Astrocyte (in vitro differentiated cells and primary cell): ENCODE measurements around the gene LRCOL1. TPM values are rescaled to one million over a fixed set of nuclear protein-coding genes. Genes with fewer than 3 reads are reported as not detected.

Experiments
- DNase-seq: peaks from one replicate; pipeline ENCODE4 v3.0.0-alpha.2; 2010; ENCODE audit warnings: low read depth
- FAIRE-seq: peaks from 2 replicates; lab custom pipeline; 2011; peaks lifted over from hg19 to GRCh38; lab: Jason Lieb, UNC
- H2AFZ ChIP-seq: 2 replicates; pipeline ENCODE4 v1.6.0; 2012; ENCODE audit warnings: low read depth, low read length, inconsistent platforms
- H3K27ac ChIP-seq: 2 replicates; pipeline ENCODE4 v1.5.1; 2011; ENCODE audit warnings: low read depth, low read length, inconsistent platforms
- H3K27me3 ChIP-seq: 2 replicates; pipeline ENCODE4 v1.6.0; 2011; ENCODE audit warnings: low read length, inconsistent platforms; ENCODE audit not compliant: insufficient read depth
- H3K36me3 ChIP-seq: 2 replicates; pipeline ENCODE4 v1.5.1; 2011; ENCODE audit warnings: low read length, inconsistent platforms; ENCODE audit not compliant: insufficient read depth
- H3K4me1 ChIP-seq: 2 replicates; pipeline ENCODE4 v1.5.1; 2011; ENCODE audit warnings: low read length, inconsistent platforms; ENCODE audit not compliant: insufficient read depth
- H3K4me2 ChIP-seq: 2 replicates; pipeline ENCODE4 v1.6.0; 2012; ENCODE audit warnings: low read length, inconsistent platforms
- H3K4me3 ChIP-seq: 2 replicates; pipeline ENCODE4 v1.5.1; 2011; ENCODE audit warnings: low read depth, mild to moderate bottlenecking, low read length, inconsistent platforms; ENCODE audit not compliant: insufficient read depth
- H3K79me2 ChIP-seq: 2 replicates; pipeline ENCODE4 v1.6.0; 2012; ENCODE audit warnings: mild to moderate bottlenecking, low read length, inconsistent platforms; ENCODE audit not compliant: insufficient read depth
- H3K9ac ChIP-seq: 2 replicates; pipeline ENCODE4 v1.6.0; 2012; ENCODE audit warnings: mild to moderate bottlenecking, low read length, inconsistent platforms
- H3K9me3 ChIP-seq: 2 replicates; pipeline ENCODE4 v1.5.1; 2012; ENCODE audit warnings: low read depth, mild to moderate bottlenecking, low read length, inconsistent platforms; ENCODE audit not compliant: insufficient read depth
- H4K20me1 ChIP-seq: 2 replicates; pipeline ENCODE4 v1.6.0; 2012; ENCODE audit warnings: low read length, inconsistent platforms; ENCODE audit not compliant: insufficient read depth
- H3K27ac Mint-ChIP-seq: one replicate; pipeline ENCODE4 v1.8.0; 2021; ENCODE audit warnings: mild to moderate bottlenecking, mixed read lengths; ENCODE audit not compliant: unreplicated experiment
- H3K27me3 Mint-ChIP-seq: one replicate; pipeline ENCODE4 v1.8.0; 2021; ENCODE audit warnings: low read depth, mixed read lengths; ENCODE audit not compliant: unreplicated experiment
- H3K36me3 Mint-ChIP-seq: one replicate; pipeline ENCODE4 v1.8.0; 2021; ENCODE audit warnings: low read depth, mixed read lengths; ENCODE audit not compliant: unreplicated experiment
- H3K4me1 Mint-ChIP-seq: one replicate; pipeline ENCODE4 v1.8.0; 2021; ENCODE audit warnings: low read depth, mixed read lengths; ENCODE audit not compliant: unreplicated experiment
- H3K4me3 Mint-ChIP-seq: one replicate; pipeline ENCODE4 v1.8.0; 2021; ENCODE audit warnings: mild to moderate bottlenecking, moderate library complexity, mixed read lengths; ENCODE audit not compliant: unreplicated experiment
- H3K9me3 Mint-ChIP-seq: one replicate; pipeline ENCODE4 v1.8.0; 2021; ENCODE audit warnings: mild to moderate bottlenecking, mixed read lengths; ENCODE audit not compliant: unreplicated experiment
- CTCF ChIP-seq: IDR thresholded peaks from 2 replicates; pipeline ENCODE4 v1.5.1; 2011; ENCODE audit warnings: low read depth, mild to moderate bottlenecking, inconsistent platforms, low read length, moderate library complexity; ENCODE audit not compliant: insufficient read depth
- EZH2 ChIP-seq: IDR thresholded peaks from 2 replicates; pipeline ENCODE4 v1.6.1; 2012; ENCODE audit warnings: mild to moderate bottlenecking, low read length, inconsistent platforms; ENCODE audit not compliant: insufficient read depth
- total RNA-seq: library from RNA; stranded (reverse); gene quantifications from 2 replicates; pipeline ENCODE4 v1.2.1, GENCODE V29; 2021

LRCOL1 gene
- total RNA-seq, 1 donor from 2014 or later, result not detected

GRCh38 chr12:132580701-132581292, 29.6 kb downstream of the LRCOL1 start:
- Histone ChIP-seq H4K20me1 (peaks cover 10% of the 10 kb centered on the region), H2AFZ (no peak overlapping the region), H3K4me3 (no peak overlapping the region), H3K9ac (no peak overlapping the region), H3K79me2 (no peaks in the 10 kb centered on the region), H3K4me1 (no peaks in the 10 kb centered on the region), H3K27ac (no peak overlapping the region), H3K27me3 (peaks cover 5% of the 10 kb centered on the region), H3K9me3 (no peaks in the 10 kb centered on the region), H3K36me3 (peaks cover 3% of the 10 kb centered on the region), H3K4me2 (no peak overlapping the region)
- Mint-ChIP-seq H3K27ac (no peak overlapping the region), H3K4me1 (peaks cover 3% of the 10 kb centered on the region), H3K9me3 (peaks cover 4% of the 10 kb centered on the region), H3K36me3 (peaks cover 12% of the 10 kb centered on the region), H3K27me3 (peaks cover 18% of the 10 kb centered on the region), H3K4me3 (no peak overlapping the region)
- no peak for TF ChIP-seq CTCF
- no peak for FAIRE-seq
- no peak for DNase-seq

- Histone ChIP-seq H3K4me1 (no peaks in the 10 kb centered on the region), H2AFZ (no peak overlapping the region), H3K9me3 (no peaks in the 10 kb centered on the region), H3K4me2 (no peak overlapping the region), H3K27me3 (peaks cover 5% of the 10 kb centered on the region), H3K9ac (no peak overlapping the region), H3K27ac (no peak overlapping the region), H3K79me2 (no peaks in the 10 kb centered on the region), H3K4me3 (no peak overlapping the region), H4K20me1 (peaks cover 10% of the 10 kb centered on the region), H3K36me3 (peaks cover 3% of the 10 kb centered on the region)
- peaks cover 19% of the 10 kb centered on the region for H3K36me3 Mint-ChIP-seq
- peaks cover 3% of the 10 kb centered on the region for H3K4me1 Mint-ChIP-seq
- no peak for TF ChIP-seq EZH2
- no peak for TF ChIP-seq CTCF
- H3K27me3 Mint-ChIP-seq, result peaks cover 16% of the 10 kb centered on the region
- no peak overlapping the region for H3K4me3 Mint-ChIP-seq
- H3K27ac Mint-ChIP-seq, result no peak overlapping the region
- DNase-seq (no peak), FAIRE-seq (no peak)
- peaks cover 4% of the 10 kb centered on the region for H3K9me3 Mint-ChIP-seq
These were observed 30.6 kb downstream of the LRCOL1 start for GRCh38 chr12:132579744-132580143.

GRCh38 chr12:132578826-132579225, 31.6 kb downstream of the LRCOL1 start:
- no peak for TF ChIP-seq CTCF
- no peak for TF ChIP-seq EZH2
- no peaks in the 10 kb centered on the region for H3K4me1 ChIP-seq
- Mint-ChIP-seq H3K9me3 (peaks cover 1% of the 10 kb centered on the region), H3K27ac (no peak overlapping the region), H3K4me3 (no peak overlapping the region), H3K4me1 (peaks cover 2% of the 10 kb centered on the region), H3K27me3 (peaks cover 13% of the 10 kb centered on the region), H3K36me3 (peaks cover 18% of the 10 kb centered on the region)
- H4K20me1 ChIP-seq, result peaks cover 10% of the 10 kb centered on the region
- no peaks in the 10 kb centered on the region for H3K79me2 ChIP-seq
- H2AFZ ChIP-seq, result no peak overlapping the region
- H3K9ac ChIP-seq, result no peak overlapping the region
- H3K36me3 ChIP-seq, result peaks cover 3% of the 10 kb centered on the region
- peaks cover 2% of the 10 kb centered on the region for H3K27me3 ChIP-seq
- FAIRE-seq, result no peak
- H3K9me3 ChIP-seq, result no peaks in the 10 kb centered on the region
- no peak overlapping the region for H3K4me2 ChIP-seq
- DNase-seq, result no peak
- H3K4me3 ChIP-seq, result no peak overlapping the region
- H3K27ac ChIP-seq, result no peak overlapping the region
